Measurements from ENCODE around the gene RNF175.
"Not testable (repeated sequence)": the region's sequence is repeated elsewhere in the genome, so short reads cannot be mapped to it uniquely, and the experiment has no call there.

Gene RNF175

DNA sequence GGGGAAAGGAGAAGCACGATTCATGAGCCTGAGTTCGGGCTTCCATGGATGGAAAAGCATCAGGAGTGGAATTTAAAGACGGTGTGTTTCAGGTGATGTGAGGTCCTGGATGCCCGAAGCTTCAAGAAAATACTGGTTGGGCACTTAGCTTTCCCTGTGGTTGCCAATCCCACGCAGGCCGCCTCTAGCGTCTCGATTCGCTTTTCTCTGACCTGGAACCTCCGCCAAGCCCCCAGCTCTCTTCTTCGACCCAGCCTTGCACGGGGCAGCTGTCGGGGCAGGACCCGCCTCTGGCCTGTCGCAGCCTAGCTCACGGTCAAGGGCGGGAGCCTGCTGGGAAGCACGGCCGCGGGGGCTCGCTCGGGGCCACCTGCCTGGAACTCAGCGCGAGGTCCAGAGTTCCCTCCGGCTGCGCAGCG is 76.1 kb downstream of the RNF175 start:
- DNase-seq (ENCODE audit: low spot score): no peak

DNA sequence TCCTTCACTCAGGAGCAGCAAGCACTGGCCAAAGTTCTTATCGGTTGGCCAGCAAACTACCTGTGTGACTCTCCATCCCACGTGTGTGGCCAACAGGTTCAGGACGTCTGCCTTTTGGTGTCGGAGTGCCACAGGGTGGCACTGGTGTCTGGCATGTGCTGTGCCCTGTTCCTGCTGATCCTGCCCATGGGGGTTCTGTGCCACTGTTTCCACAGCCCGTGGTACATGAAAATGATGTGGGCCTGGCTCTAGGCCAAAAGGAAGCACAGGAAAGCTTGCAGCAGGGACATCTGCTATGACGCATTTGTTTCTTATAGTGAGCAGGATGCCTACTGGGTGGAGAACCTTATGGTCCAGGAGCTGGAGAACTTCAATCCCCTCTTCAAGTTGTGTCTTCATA is 80.3 kb downstream of the RNF175 start:
- no peak for DNase-seq (ENCODE audit: low spot score)

DNA sequence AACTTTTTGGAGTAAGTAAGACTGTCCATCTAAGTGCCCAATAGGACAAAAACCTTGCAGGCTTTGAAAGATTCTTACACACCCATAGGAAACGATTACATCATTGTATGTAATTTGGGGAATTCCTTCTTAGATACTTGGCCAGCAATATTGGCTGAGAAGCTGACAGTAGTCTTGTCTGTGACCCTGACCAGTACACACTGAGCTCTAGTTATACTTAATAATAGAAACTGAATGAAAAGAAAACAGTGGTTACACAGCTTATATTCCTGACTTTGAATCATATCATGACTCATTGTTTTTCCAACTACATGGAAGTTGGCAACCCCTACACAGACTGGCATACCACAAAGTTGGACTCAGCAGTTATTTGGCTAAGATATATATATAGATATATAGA is 82.8 kb downstream of the RNF175 start:
- peak; percentile 41 for DNase-seq (ENCODE audit: low spot score)

DNA sequence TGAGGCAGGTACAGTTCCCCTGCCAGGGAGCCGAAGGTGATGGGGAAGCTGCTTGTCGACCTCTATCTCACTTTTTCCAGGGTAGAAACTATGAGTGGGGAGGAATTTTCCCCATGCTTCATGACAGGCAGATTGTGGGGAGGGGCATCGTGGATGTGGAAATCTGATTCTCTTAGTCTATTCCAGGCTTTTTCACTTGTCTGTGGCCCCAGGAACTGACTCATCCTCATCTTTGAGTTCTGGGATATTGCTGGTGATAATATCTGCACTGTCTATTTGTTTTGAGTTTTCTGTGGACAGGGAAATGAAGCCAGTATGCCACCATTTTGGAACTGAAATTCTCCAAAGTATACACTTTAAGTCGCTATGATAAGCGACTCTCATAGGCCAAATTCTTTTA is 83.3 kb downstream of the RNF175 start:
- no peak for DNase-seq (ENCODE audit: low spot score)

DNA sequence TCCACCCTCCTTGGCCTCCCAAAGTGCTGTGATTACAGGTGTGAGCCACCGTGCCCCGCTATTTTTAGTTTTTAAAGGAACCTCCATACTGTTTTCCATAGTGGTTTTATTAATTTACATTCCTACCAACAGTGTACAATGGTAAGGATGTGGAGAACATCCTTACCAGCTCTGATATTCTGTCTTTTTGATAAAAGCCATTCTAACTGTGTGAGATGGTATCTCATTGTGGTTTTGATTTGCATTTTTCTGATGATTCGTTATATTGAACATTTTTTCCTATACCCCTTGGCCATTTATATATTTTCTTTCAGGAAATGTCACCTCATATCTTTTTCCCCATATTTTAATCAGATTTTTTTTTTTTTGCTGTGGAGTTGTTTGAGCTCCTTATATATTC is 90.0 kb downstream of the RNF175 start:
- no peak for DNase-seq (ENCODE audit: low spot score)

DNA sequence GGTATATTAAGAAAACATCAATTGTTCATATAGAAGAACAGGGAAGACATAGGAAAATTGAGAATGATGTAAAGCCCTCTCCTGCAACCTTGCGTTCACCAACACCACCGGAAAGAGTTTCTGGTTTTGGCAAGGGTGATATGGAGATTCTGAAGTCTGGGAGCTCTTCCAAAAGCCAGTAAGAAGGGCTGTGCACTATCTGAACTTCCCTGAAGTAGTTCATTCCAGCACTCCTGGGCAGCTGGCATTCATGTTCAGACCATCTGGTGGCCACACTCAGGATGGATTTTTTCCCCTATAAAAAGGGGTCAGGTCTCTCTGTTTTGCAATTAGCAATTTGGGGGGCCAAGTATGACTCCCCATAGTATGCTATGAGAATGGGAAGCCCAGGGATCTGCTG is 91.2 kb downstream of the RNF175 start:
- DNase-seq (ENCODE audit: low spot score): no peak

DNA sequence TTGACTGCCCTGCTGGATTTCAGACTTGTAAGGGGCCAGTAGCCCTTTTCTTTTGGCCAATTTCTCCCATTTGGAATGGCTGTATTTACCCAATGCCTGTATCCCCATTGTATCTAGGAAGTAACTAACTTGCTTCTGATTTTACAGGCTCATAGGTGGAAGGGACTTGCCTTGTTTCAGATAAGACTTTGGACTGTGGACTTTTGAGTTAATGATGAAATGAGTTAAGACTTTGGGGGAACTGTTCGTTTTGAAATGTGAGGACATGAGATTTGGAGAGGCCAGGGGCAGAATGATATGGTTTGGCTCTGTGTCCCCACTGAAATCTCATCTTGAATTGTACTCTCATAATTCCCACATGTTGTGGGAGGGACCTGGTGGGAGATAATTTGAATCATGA is 93.3 kb downstream of the RNF175 start:
- not testable (repeated sequence) for DNase-seq (ENCODE audit: low spot score)

DNA sequence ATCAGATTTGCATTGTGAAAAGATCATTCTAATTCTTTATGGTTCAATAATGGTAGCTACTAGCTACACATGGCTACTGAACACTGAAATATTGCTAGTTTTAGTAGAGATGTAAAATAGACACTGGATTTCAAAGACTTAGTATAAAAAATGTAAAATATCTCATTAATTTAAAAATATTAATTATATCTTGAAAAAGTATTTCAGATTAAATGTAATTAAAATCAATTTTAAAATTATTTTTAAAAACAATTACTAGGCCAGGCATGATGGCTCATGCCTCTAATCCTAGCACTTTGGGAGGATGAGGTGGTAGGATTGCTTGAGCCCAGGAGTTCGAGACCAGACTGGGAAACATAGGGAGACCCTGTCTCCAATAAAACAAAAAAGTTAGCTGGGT is 96.2 kb downstream of the RNF175 start:
- DNase-seq (ENCODE audit: low spot score): no peak

DNA sequence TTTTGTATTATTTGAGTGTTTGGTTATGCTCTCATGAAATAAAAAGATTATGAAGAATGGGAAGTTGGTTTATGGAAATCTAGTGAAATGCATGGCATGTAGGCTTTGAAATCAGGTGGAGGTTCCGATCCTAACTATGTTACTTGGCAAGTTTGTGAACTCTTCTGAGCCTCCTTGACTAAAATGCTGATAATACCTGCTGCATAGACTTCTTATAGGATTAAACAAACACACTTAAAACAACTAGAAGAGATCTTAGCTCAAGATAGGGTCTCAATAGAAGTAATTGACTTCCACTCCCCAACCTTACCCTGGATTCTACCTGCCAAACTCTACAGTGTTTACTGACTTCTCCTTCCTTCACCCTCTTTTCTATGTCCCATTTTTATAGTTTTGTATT is 97.9 kb downstream of the RNF175 start:
- DNase-seq (ENCODE audit: low spot score): no peak

DNA sequence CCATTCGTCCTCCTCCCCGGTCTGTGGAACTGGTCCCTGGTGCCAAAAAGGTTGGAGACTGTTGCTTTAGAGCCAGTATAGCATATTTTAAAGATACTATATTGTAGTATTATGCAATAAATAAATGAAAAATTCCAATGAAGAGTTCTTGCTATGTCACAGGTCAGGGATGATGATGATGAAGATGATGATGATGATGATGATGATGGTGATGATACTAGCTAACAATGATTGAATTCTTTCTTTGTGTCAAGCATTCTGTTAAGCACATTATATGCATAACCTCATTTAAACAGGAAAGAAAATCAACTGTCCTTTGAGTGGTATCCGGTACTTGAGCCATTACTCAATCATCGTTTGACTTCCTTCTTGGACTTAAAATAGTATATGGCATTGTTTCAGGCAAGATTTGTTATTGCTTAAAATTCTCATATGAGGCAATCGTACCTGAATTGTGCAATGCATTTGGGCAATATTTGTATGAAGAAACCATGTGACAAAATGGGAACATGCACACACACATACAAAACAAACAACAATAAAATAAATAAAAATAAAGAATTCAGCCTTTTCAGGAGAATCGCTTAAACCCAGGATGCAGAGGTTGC is 98.5 kb downstream of the RNF175 start:
- DNase-seq (ENCODE audit: low spot score): no peak
